ENCODE measurements around the gene RIGI.

The RIGI gene

GRCh38 chr9:32503008-32503407 is 23.0 kb downstream of the RIGI start:
- H3K27ac ChIP-seq (ENCODE audit: low read length) = no peak overlapping the region
- H3K36me3 ChIP-seq (ENCODE audit: insufficient read depth, low read length) = peaks cover 7% of the 10 kb centered on the region; the same call in 1 of the 2 replicates
- TF ChIP-seq EZH2 (IDR thresholded peaks at IDR 0.05; ENCODE audit: borderline replicate concordance, low read depth, low read length, severe bottlenecking) = no peak
- TF ChIP-seq CTCF (IDR thresholded peaks at IDR 0.05; ENCODE audit: borderline replicate concordance, extremely low read depth, low read length, poor library complexity, severe bottlenecking) = no peak
- no peaks in the 10 kb centered on the region for H3K9me3 ChIP-seq (ENCODE audit: insufficient read depth, low read length, severe bottlenecking)
- ATAC-seq (ENCODE audit: insufficient read depth, low read depth) (no peak), DNase-seq (no peak)
- no peaks in the 10 kb centered on the region for H4K20me1 ChIP-seq (ENCODE audit: insufficient read depth, low read length)
- H3K9ac ChIP-seq (ENCODE audit: low read depth, low read length) = no peak overlapping the region
- no peak overlapping the region for H2AFZ ChIP-seq (ENCODE audit: low read depth, low read length)
- H3K79me2 ChIP-seq (ENCODE audit: insufficient read depth, low read length) = no peaks in the 10 kb centered on the region
- H3K4me2 ChIP-seq (ENCODE audit: insufficient read depth, low read length) = no peak overlapping the region
- H3K27me3 ChIP-seq (ENCODE audit: insufficient read depth, low read length, poor library complexity) = no peaks in the 10 kb centered on the region
- H3K4me3 ChIP-seq (ENCODE audit: low read depth in 1 of 2, low read length in 2 of 2) = no peak overlapping the region
- H3K4me1 ChIP-seq (ENCODE audit: insufficient read depth, low read length) = no peaks in the 10 kb centered on the region

DNA sequence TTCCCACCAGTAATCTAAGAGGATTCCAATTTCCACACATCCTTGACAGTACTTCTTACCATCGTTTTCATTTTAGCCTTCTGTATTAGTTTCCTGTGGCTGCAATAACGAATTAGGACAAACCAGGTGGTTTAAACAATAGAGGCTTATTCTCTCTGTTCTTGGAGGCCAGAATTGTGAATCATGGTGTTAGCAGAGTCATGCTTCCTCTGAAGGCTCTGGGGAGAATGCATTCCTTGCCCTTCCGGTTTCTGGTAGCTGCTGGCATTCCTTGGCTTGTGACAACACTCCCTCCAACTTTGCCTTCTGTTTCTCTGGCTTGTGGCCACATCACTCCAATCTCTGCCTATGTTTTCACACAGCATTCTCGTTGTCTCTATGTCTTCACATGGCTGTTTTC is 23.5 kb downstream of the RIGI start:
- no peaks in the 10 kb centered on the region for H3K9me3 ChIP-seq (ENCODE audit: insufficient read depth, low read length, severe bottlenecking)
- H3K27ac ChIP-seq (ENCODE audit: low read length) = no peak overlapping the region
- no peak overlapping the region for H3K4me2 ChIP-seq (ENCODE audit: insufficient read depth, low read length)
- H3K27me3 ChIP-seq (ENCODE audit: insufficient read depth, low read length, poor library complexity) = no peaks in the 10 kb centered on the region
- peaks cover 9% of the 10 kb centered on the region; the same call in 1 of the 2 replicates for H3K36me3 ChIP-seq (ENCODE audit: insufficient read depth, low read length)
- no peak overlapping the region for H2AFZ ChIP-seq (ENCODE audit: low read depth, low read length)
- H3K79me2 ChIP-seq (ENCODE audit: insufficient read depth, low read length) = no peaks in the 10 kb centered on the region
- TF ChIP-seq EZH2 (IDR thresholded peaks at IDR 0.05; ENCODE audit: borderline replicate concordance, low read depth, low read length, severe bottlenecking) = no peak
- no peak overlapping the region for H3K4me3 ChIP-seq (ENCODE audit: low read depth in 1 of 2, low read length in 2 of 2)
- no peaks in the 10 kb centered on the region for H4K20me1 ChIP-seq (ENCODE audit: insufficient read depth, low read length)
- no peaks in the 10 kb centered on the region for H3K4me1 ChIP-seq (ENCODE audit: insufficient read depth, low read length)
- no peak for ATAC-seq (ENCODE audit: insufficient read depth, low read depth)
- H3K9ac ChIP-seq (ENCODE audit: low read depth, low read length) = no peak overlapping the region
- DNase-seq = no peak

DNA sequence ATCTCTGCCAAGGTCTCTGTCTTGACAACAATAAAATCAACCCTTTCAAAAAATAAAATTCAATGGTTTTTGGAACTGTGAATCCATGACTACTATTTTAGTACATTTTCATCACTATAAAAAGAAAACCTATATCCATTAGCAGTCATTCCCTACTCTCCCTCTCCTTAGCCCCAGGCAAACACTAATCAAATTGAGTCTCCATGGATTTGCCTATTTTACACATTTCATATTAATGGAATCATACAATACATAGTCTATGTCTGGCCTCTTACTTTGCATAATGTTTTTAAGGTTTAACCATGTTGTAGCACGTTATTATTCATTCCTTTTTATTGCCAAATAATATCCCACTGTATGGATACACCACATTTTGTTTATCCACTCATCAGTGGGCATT is 24.1 kb downstream of the RIGI start:
- H3K79me2 ChIP-seq (ENCODE audit: insufficient read depth, low read length) = no peaks in the 10 kb centered on the region
- H3K4me1 ChIP-seq (ENCODE audit: insufficient read depth, low read length) = no peaks in the 10 kb centered on the region
- H2AFZ ChIP-seq (ENCODE audit: low read depth, low read length) = no peak overlapping the region
- DNase-seq = no peak
- H3K36me3 ChIP-seq (ENCODE audit: insufficient read depth, low read length) = peaks cover 9% of the 10 kb centered on the region; the same call in 1 of the 2 replicates
- H3K9me3 ChIP-seq (ENCODE audit: insufficient read depth, low read length, severe bottlenecking) = no peaks in the 10 kb centered on the region
- H3K27ac ChIP-seq (ENCODE audit: low read length) = no peak overlapping the region
- ATAC-seq (ENCODE audit: insufficient read depth, low read depth) = no peak
- no peaks in the 10 kb centered on the region for H4K20me1 ChIP-seq (ENCODE audit: insufficient read depth, low read length)
- TF ChIP-seq EZH2 (IDR thresholded peaks at IDR 0.05; ENCODE audit: borderline replicate concordance, low read depth, low read length, severe bottlenecking) = no peak
- no peak for TF ChIP-seq CTCF (IDR thresholded peaks at IDR 0.05; ENCODE audit: borderline replicate concordance, extremely low read depth, low read length, poor library complexity, severe bottlenecking)
- no peak overlapping the region for H3K4me2 ChIP-seq (ENCODE audit: insufficient read depth, low read length)
- H3K9ac ChIP-seq (ENCODE audit: low read depth, low read length) = no peak overlapping the region
- H3K27me3 ChIP-seq (ENCODE audit: insufficient read depth, low read length, poor library complexity) = no peaks in the 10 kb centered on the region
- H3K4me3 ChIP-seq (ENCODE audit: low read depth in 1 of 2, low read length in 2 of 2) = no peak overlapping the region

DNA sequence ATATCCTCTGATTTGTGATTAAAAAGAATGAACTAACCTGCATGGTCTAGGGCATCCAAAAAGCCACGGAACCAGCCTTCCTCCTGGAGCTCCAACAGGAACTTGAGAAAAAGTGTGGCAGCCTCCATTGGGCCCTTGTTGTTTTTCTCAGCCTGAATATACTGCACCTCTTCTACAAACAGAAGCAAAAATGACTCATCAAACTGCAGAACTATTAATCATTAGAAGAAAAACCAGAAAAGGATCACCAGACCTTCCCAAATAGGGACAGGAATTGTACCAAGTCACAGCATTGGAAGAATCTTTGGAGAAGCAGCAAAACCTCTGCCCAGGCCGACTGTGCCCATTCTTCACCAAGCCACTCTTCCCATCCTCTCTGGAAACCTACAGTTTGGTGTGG is 25.2 kb downstream of the RIGI start:
- TF ChIP-seq EZH2 (IDR thresholded peaks at IDR 0.05; ENCODE audit: borderline replicate concordance, low read depth, low read length, severe bottlenecking) (no peak), CTCF (IDR thresholded peaks at IDR 0.05; ENCODE audit: borderline replicate concordance, extremely low read depth, low read length, poor library complexity, severe bottlenecking) (no peak)
- Histone ChIP-seq H4K20me1 (ENCODE audit: insufficient read depth, low read length) (no peaks in the 10 kb centered on the region), H3K36me3 (ENCODE audit: insufficient read depth, low read length) (peaks cover 15% of the 10 kb centered on the region; the same call in 1 of the 2 replicates), H3K9ac (ENCODE audit: low read depth, low read length) (no peak overlapping the region), H3K27me3 (ENCODE audit: insufficient read depth, low read length, poor library complexity) (no peaks in the 10 kb centered on the region), H3K4me3 (ENCODE audit: low read depth in 1 of 2, low read length in 2 of 2) (no peak overlapping the region), H3K27ac (ENCODE audit: low read length) (no peak overlapping the region), H3K4me2 (ENCODE audit: insufficient read depth, low read length) (no peak overlapping the region), H3K4me1 (ENCODE audit: insufficient read depth, low read length) (no peaks in the 10 kb centered on the region), H2AFZ (ENCODE audit: low read depth, low read length) (no peak overlapping the region), H3K9me3 (ENCODE audit: insufficient read depth, low read length, severe bottlenecking) (no peaks in the 10 kb centered on the region), H3K79me2 (ENCODE audit: insufficient read depth, low read length) (no peaks in the 10 kb centered on the region)
- DNase-seq (no peak), ATAC-seq (ENCODE audit: insufficient read depth, low read depth) (no peak)

Measured in DND-41 (cell line).